ENCODE measurements around the gene FGG.

FGG gene

DNA sequence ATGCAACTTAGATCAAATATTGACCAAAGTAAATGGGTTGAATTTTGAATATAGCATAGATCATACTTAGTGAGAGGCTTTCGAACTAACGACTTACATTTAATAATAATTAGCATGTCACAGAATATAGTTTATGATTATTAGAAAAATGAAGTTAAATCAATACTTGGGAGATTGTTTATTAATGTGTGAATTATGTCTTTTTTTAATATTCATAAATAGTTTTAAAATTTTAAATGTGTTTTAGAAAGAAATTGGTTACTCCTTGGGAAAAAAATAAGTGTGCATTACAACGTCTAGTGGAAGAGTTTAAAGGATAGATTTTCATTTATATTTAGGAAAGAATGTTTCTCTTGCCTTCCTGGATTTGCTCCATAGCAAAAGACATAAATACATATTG lies 29.2 kb downstream of the FGG start:
- no peaks in the 10 kb centered on the region for H3K9me2 ChIP-seq (replicated peaks; ENCODE audit: insufficient read depth, low read length)
- no peak overlapping the region for H3K4me3 ChIP-seq (ENCODE audit: insufficient read depth, low read length, poor library complexity, severe bottlenecking)
- no peaks in the 10 kb centered on the region for H3K36me3 ChIP-seq (ENCODE audit: low read length)
- H3K9me3 ChIP-seq (ENCODE audit: insufficient read depth, low read length) = no peaks in the 10 kb centered on the region
- H2AFZ ChIP-seq (ENCODE audit: low read depth, low read length, severe bottlenecking) = no peak overlapping the region
- no peaks in the 10 kb centered on the region for H4K20me1 ChIP-seq (ENCODE audit: low read depth, low read length)
- TF ChIP-seq EZH2phosphoT487 (conservative IDR thresholded peaks at IDR 0.05; ENCODE audit: low read length) = no peak
- TF ChIP-seq, protein P1, sequence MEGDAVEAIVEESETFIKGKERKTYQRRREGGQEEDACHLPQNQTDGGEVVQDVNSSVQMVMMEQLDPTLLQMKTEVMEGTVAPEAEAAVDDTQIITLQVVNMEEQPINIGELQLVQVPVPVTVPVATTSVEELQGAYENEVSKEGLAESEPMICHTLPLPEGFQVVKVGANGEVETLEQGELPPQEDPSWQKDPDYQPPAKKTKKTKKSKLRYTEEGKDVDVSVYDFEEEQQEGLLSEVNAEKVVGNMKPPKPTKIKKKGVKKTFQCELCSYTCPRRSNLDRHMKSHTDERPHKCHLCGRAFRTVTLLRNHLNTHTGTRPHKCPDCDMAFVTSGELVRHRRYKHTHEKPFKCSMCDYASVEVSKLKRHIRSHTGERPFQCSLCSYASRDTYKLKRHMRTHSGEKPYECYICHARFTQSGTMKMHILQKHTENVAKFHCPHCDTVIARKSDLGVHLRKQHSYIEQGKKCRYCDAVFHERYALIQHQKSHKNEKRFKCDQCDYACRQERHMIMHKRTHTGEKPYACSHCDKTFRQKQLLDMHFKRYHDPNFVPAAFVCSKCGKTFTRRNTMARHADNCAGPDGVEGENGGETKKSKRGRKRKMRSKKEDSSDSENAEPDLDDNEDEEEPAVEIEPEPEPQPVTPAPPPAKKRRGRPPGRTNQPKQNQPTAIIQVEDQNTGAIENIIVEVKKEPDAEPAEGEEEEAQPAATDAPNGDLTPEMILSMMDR (IDR thresholded peaks at IDR 0.05; ENCODE audit: insufficient read depth, low read length, poor library complexity, severe bottlenecking) = no peak
- H3K9ac ChIP-seq (ENCODE audit: low read length) = no peak overlapping the region
- no peak overlapping the region for H3K27ac ChIP-seq (ENCODE audit: low read depth, low read length)
- H3F3A ChIP-seq (ENCODE audit: insufficient read depth) = no peaks in the 10 kb centered on the region
- H3K27me3 ChIP-seq (ENCODE audit: low read length) = no peaks in the 10 kb centered on the region
- no peaks in the 10 kb centered on the region for H3K79me2 ChIP-seq (ENCODE audit: insufficient read depth, low read length)
- H3K4me2 ChIP-seq (ENCODE audit: low read depth, low read length, poor library complexity, severe bottlenecking) = no peak overlapping the region

GRCh38 chr4:154582723-154583122 lies 29.7 kb downstream of the FGG start:
- Histone ChIP-seq H3K4me2 (ENCODE audit: low read depth, low read length, poor library complexity, severe bottlenecking) (no peak overlapping the region), H3K9ac (ENCODE audit: low read length) (no peak overlapping the region), H4K20me1 (ENCODE audit: low read depth, low read length) (no peaks in the 10 kb centered on the region), H3K79me2 (ENCODE audit: insufficient read depth, low read length) (no peaks in the 10 kb centered on the region), H3K27ac (ENCODE audit: low read depth, low read length) (no peak overlapping the region), H3K36me3 (ENCODE audit: low read length) (no peaks in the 10 kb centered on the region), H2AFZ (ENCODE audit: low read depth, low read length, severe bottlenecking) (no peak overlapping the region), H3K4me3 (ENCODE audit: insufficient read depth, low read length, poor library complexity, severe bottlenecking) (no peak overlapping the region), H3F3A (ENCODE audit: insufficient read depth) (no peaks in the 10 kb centered on the region), H3K27me3 (ENCODE audit: low read length) (no peaks in the 10 kb centered on the region), H3K9me2 (replicated peaks; ENCODE audit: insufficient read depth, low read length) (no peaks in the 10 kb centered on the region), H3K9me3 (ENCODE audit: insufficient read depth, low read length) (no peaks in the 10 kb centered on the region)
- TF ChIP-seq, protein P1 (IDR thresholded peaks at IDR 0.05; ENCODE audit: insufficient read depth, low read length, poor library complexity, severe bottlenecking) = no peak
- no peak for TF ChIP-seq EZH2phosphoT487 (conservative IDR thresholded peaks at IDR 0.05; ENCODE audit: low read length)

DNA sequence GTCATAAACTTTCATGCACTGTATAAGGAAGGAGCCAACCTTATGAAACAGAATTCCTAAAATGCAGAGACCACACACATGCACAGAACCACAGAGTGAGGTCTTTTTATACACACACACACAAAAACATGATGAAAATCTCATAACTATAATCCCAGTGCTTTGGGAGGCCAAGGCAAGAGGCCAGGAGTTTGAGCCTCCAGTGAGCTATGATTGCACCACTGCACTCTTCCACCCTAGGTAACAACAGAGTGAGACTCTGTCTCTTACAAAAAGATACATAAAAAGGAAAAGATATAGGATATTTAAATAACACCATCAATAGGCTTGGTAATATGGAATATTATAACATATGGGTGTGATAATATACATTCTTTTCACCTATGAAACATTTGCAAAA lies 32.5 kb downstream of the FGG start:
- Histone ChIP-seq H3K9ac (ENCODE audit: low read length) (no peak overlapping the region), H4K20me1 (ENCODE audit: low read depth, low read length) (no peaks in the 10 kb centered on the region), H3K9me2 (replicated peaks; ENCODE audit: insufficient read depth, low read length) (no peaks in the 10 kb centered on the region), H3K36me3 (ENCODE audit: low read length) (no peaks in the 10 kb centered on the region), H3F3A (ENCODE audit: insufficient read depth) (no peaks in the 10 kb centered on the region), H3K9me3 (ENCODE audit: insufficient read depth, low read length) (no peaks in the 10 kb centered on the region), H3K27ac (ENCODE audit: low read depth, low read length) (no peak overlapping the region), H3K4me3 (ENCODE audit: insufficient read depth, low read length, poor library complexity, severe bottlenecking) (no peak overlapping the region), H3K4me2 (ENCODE audit: low read depth, low read length, poor library complexity, severe bottlenecking) (no peak overlapping the region), H3K79me2 (ENCODE audit: insufficient read depth, low read length) (no peaks in the 10 kb centered on the region), H3K27me3 (ENCODE audit: low read length) (no peaks in the 10 kb centered on the region), H2AFZ (ENCODE audit: low read depth, low read length, severe bottlenecking) (no peak overlapping the region)
- TF ChIP-seq, protein P1 (IDR thresholded peaks at IDR 0.05; ENCODE audit: insufficient read depth, low read length, poor library complexity, severe bottlenecking) = no peak
- TF ChIP-seq EZH2phosphoT487 (conservative IDR thresholded peaks at IDR 0.05; ENCODE audit: low read length) = no peak

All from SU-DHL-6 (cell line).